DOHH2 (cell line): Measurements from ENCODE around the gene ROBO2.

Source experiments
- CTCF ChIP-seq: fragments of 200-600 bp; sonication (generic); IDR thresholded peaks from one replicate; pipeline ENCODE4 v1.5.1; 2014; ENCODE audit warnings: antibody characterized with exemption, mild to moderate bottlenecking, low read depth, low read length; ENCODE audit not compliant: poor library complexity, severe bottlenecking
- EZH2phosphoT487 ChIP-seq: fragments of 200-600 bp; sonication (generic); IDR thresholded peaks from 2 replicates; pipeline ENCODE4 v1.6.1; 2017; ENCODE audit warnings: borderline replicate concordance, mild to moderate bottlenecking, antibody characterized with exemption, low read length, moderate library complexity, mixed read lengths

- TF ChIP-seq CTCF, result no peak
- TF ChIP-seq EZH2phosphoT487, result no peak
Observed at GRCh38 chr3:77535116-77535515, 495.2 kb downstream of the ROBO2 start.
